Stimulated activated effector memory CD8-positive, alpha-beta T cell treated with anti-CD3 and anti-CD28 coated beads, Interleukin-12 subunit alpha, Interleukin-12 subunit beta, amount 100 ng/mL, for 72 hours (primary cell): ENCODE results near the gene DMRTB1.
"Not testable (repeated sequence)": the region's sequence is repeated elsewhere in the genome, so short reads cannot be mapped to it uniquely, and the experiment has no call there.

Source experiments
- ATAC-seq: fragments of 150-1000 bp; cut with Tn5 transposase; 2 replicates; pipeline ENCODE4 v1.10.0; 2021
- DNase-seq, 2 donors: peaks; one replicate each; pipeline ENCODE4 v3.0.0; 2021 to 2022; ENCODE audit warnings: low spot score in 2 of 2
- H3K27ac Mint-ChIP-seq: one replicate; pipeline ENCODE4 v1.8.0; 2022; ENCODE audit warnings: mild to moderate bottlenecking, mixed read lengths
- H3K36me3 Mint-ChIP-seq: one replicate; pipeline ENCODE4 v1.8.0; 2022; ENCODE audit warnings: mild to moderate bottlenecking, mixed read lengths
- H3K4me1 Mint-ChIP-seq: one replicate; pipeline ENCODE4 v1.8.0; 2022; ENCODE audit warnings: mixed read lengths
- H3K4me3 Mint-ChIP-seq: one replicate; pipeline ENCODE4 v1.8.0; 2022; ENCODE audit warnings: mild to moderate bottlenecking, mixed read lengths
- H3K9me3 Mint-ChIP-seq: one replicate; pipeline ENCODE4 v1.8.0; 2022; ENCODE audit warnings: mixed read lengths

The DMRTB1 gene

DNA sequence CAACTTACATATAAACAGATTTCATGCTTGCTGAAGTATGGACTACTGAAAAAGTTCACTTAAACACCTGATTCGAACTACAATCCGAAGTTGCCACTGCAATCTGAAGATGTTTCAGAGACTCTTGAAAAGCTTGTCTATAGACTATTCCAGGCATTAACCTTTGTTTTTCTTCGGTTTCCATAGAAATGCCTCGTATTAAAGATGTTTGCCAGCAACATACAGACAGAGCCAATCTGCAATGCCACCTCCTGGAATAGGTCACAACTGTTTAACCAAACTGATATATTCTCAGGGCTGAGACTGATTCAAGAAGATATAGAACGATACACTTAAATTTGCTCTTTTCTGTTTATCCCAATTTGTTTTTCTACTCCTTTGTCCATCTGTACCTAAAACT lies 28.9 kb upstream of the DMRTB1 start:
- Mint-ChIP-seq H3K4me3 (no peak overlapping the region), H3K36me3 (no peaks in the 10 kb centered on the region), H3K27ac (no peak overlapping the region), H3K9me3 (no peaks in the 10 kb centered on the region), H3K4me1 (peaks cover 14% of the 10 kb centered on the region)
- peak in 1 of 2 donors; percentile 6 for DNase-seq
- no peak for ATAC-seq

DNA sequence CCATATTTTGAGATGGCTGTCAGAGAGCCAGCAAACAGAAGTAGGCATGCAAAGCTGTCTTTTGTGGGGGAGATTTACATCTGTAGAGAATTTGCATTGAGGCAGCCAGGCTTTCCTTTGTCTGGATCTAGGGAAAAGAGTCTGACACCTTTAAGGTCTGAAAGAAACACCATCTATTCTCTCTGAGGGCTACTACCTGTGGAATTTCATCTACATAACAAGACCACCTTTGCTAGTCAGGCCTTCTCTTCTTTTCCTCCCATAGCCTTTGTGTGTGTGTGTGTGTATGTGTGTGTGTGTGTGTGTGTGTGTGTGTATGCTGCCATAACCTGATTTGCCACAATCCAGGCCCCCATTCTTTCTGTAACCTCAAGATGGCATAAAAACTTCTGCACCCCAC lies 28.4 kb upstream of the DMRTB1 start:
- Mint-ChIP-seq H3K4me1 (peaks cover 14% of the 10 kb centered on the region), H3K9me3 (no peaks in the 10 kb centered on the region), H3K36me3 (no peaks in the 10 kb centered on the region), H3K4me3 (no peak overlapping the region), H3K27ac (no peak overlapping the region)
- DNase-seq (peak in 1 of 2 donors; percentile 17), ATAC-seq (no peak)

DNA sequence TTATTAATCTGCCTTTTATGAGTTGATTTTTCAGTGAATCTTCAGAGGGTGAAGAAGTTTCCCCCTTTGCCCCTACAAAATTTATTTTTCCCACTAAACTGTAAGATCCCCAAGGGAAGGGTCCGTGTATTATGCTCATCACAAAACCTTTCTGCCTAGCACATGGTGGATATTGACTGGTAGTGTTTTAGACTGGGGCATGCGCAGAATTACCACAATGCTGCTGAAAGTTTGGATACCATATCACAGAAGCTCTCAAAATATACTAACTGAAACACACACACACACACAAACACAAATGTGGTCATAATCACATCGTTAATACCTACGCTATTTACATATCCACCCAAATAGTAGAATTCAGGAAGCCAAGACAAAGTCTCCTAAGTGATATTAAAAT lies 28.0 kb upstream of the DMRTB1 start:
- no peak overlapping the region for H3K27ac Mint-ChIP-seq
- no peaks in the 10 kb centered on the region for H3K9me3 Mint-ChIP-seq
- peaks cover 14% of the 10 kb centered on the region for H3K4me1 Mint-ChIP-seq
- H3K4me3 Mint-ChIP-seq = no peak overlapping the region
- DNase-seq (peak in 1 of 2 donors; percentile 18), ATAC-seq (no peak)
- H3K36me3 Mint-ChIP-seq = no peaks in the 10 kb centered on the region

DNA sequence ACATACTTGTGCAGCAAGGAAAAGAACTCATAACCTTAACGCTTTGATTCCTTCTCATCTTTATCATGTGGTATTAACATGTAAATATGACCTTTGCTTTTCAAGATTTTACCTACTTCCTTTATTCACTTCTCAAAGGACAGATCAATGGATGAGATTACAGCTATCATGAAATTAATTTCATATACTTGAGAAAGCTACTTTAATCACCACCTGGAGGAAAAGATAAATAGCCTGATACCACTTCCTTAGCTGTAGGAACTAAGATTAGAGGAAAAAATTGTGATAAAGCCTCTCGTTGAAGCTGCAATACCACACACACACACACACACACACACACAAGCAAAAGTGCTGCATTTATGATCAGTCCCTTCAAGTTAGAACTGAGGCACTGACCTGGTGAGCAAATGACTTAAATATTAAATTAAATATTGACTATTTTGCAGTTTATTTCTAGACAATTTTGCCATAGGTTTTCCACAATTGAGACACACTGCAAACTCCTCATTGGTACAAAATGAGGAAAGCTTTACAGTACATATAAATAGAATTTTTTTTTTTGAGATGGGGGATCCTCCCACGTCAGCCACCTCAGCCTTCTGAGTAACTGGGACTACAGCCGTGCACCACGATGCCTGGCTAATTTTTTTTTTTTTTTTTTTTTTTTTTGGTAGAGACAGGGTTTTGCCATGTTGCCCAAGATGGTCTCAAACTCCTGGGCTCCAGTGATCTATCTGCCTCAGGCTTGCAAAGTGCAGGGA lies 27.2 kb upstream of the DMRTB1 start:
- H3K4me3 Mint-ChIP-seq = no peak overlapping the region

DNA sequence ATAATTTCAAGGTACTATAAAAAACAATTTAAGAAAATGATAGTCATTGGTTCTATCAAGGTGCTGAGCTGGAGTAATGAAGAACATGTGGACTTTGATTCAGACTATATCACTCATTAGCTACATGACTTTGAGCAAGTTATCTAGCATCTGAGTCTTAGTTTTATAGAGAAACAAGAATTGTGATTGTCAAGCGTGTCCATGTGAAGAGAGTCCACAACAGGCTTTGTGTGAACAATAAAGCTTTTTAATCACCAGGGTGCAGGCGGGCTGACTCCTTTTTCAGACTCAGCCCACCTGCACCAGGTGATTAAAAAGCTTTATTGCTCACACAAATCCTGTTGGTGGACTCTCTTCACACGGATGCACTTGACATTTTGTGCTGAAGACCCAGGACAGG lies 26.6 kb upstream of the DMRTB1 start:
- DNase-seq = peak in 1 of 2 donors; percentile 34
- no peak for ATAC-seq
- no peak overlapping the region for H3K27ac Mint-ChIP-seq
- no peak overlapping the region for H3K4me3 Mint-ChIP-seq
- no peaks in the 10 kb centered on the region for H3K9me3 Mint-ChIP-seq
- H3K36me3 Mint-ChIP-seq = no peaks in the 10 kb centered on the region
- peaks cover 8% of the 10 kb centered on the region for H3K4me1 Mint-ChIP-seq

More for the DNA sequence above, 27.2 kb upstream of the DMRTB1 start:
- Mint-ChIP-seq H3K9me3 (no peaks in the 10 kb centered on the region), H3K27ac (no peak overlapping the region), H3K4me1 (peaks cover 14% of the 10 kb centered on the region), H3K36me3 (no peaks in the 10 kb centered on the region)
- no peak for ATAC-seq
- no peak for DNase-seq

DNA sequence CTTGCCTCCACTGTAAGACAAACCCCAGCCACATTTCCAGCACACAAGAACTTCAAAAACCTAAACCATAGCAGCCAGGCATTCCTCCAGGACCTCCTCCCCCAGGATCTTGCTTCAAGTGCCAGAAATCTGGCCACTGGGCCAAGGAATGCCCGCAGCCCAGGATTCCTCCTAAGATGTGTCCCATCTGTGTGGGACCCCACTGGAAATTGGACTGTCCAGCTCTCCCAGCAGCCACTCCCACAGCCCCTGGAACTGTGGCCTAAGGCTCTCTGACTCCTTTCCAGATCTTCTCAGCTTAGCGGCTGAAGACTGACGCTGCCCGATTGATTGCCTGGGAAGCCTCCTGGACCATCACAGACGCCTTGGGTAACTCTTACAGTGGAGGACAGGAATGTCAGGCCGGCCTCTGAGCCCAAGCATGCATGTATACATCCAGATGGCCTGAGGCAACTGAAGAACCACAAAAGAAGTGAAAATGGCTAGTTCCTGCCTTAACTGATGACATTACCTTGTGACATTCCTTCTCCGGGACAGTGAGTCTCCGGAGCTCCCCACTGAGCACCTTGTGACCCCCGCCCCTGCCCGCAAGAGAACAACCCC lies 24.7 kb upstream of the DMRTB1 start:
- peak in 1 of 2 donors; percentile 23 for DNase-seq
- H3K27ac Mint-ChIP-seq, H3K4me3 Mint-ChIP-seq, H3K4me1 Mint-ChIP-seq, H3K36me3 Mint-ChIP-seq, ATAC-seq, H3K9me3 Mint-ChIP-seq: not testable (repeated sequence)

DNA sequence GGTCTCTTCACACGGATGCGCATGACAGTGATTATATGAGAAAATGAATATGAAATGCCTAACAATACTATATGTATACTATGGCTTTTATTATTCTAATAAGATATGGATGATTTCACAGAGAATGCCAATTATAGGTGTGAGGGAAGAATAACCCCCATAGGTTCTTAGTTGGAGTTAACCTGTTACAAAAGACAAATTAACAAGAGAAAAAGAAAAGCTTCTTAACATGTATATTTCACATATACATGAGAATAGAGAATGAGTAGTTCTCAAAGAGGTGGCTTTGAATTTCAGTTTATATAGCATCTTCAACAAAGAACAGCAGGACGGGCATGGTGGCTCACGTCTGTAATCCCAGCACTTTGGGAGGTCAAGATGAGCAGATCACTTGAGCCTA lies 24.0 kb upstream of the DMRTB1 start:
- H3K9me3 Mint-ChIP-seq = no peaks in the 10 kb centered on the region
- DNase-seq = no peak
- no peak for ATAC-seq
- no peaks in the 10 kb centered on the region for H3K36me3 Mint-ChIP-seq
- H3K27ac Mint-ChIP-seq = no peak overlapping the region
- no peak overlapping the region for H3K4me3 Mint-ChIP-seq
- no peaks in the 10 kb centered on the region for H3K4me1 Mint-ChIP-seq

DNA sequence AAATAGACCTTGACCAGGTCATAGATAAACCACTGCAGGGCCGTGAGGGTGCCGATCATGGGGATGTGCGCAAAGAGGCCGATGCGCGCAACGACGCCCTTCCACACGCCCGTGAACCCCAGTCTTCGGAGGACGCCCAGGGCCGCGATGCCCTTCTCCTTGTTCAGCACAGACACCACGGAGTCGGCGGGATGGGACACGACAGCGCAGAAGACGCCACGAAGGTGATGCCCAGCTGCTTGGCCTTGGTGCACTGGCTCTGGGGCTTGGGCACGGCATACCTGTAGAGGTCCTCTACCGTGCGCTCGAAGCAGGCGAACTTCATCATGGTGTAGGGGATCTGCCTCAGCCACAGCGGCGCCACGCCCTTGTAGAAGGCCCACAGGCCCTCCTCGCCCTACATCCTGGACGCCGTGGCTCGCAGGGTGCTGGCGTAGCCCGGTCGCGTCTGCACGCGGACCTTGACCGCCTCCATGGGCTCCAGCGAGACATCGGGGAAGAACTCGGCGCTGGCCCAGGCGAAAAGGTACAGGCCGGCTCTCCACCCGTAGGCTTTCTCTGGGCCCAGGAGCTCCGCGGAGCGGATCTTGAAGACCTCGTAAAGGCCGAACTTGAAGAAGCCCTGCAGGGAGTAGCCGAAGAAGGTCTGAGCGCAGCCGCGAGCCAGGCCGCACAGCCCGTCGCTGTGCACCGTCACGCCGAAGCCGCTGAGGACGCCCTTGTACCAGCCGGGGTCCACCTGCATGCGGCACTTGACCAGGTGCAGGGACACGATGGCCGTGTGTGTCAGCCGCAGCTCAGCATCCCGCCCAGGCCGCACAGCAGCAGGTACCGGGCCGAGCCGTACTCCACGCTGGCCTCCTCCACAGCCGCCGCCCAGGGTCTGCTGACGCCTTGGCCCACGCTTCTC lies 20.5 kb upstream of the DMRTB1 start:
- Mint-ChIP-seq H3K9me3 (no peaks in the 10 kb centered on the region), H3K4me3 (no peak overlapping the region), H3K36me3 (no peaks in the 10 kb centered on the region), H3K4me1 (no peaks in the 10 kb centered on the region), H3K27ac (no peak overlapping the region)
- DNase-seq (peak in 1 of 2 donors; percentile 37), ATAC-seq (no peak)

DNA sequence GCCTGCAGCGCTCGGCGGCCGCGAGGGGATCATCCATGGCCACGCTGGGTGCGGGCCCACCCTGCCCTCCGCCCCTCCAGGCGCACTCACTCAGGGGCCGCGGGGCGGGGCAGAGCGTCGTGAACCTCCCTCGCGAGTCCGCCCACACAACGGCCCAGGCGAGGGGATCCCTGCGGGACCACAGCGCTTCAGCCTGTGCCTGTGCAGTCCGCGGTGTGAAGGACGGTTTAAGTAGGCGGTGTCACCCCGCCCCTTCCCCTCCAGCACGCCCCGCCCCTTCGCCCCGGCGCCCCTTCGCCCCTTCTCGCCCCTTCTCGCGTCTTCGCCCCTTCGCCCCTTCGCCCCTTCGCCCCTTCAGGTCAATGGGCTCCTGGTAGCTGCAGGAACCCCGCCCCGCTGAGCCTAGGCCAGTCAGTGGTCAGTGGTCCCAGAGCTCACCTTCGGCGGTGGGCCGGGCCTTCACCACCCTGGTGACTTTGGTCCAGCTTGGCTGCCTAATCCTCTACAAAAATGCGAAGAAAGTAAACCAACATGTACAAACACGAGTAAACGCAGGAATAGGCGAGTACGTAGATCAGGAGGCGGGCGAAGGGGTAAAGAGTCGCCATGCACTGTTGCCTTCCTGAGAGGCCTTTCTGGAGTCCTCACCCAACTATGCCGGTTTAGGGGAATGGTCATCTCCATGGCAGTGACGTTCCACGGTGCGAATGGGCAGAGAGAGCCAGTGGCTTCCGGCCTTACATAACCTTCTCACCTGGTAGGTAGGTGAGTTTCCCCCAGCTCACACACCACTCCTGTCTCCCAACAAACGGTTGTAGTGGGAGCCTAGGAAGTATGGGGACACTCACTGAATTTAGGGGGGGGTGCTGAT lies 19.6 kb upstream of the DMRTB1 start:
- ATAC-seq = no peak
- no peak overlapping the region for H3K27ac Mint-ChIP-seq

DNA sequence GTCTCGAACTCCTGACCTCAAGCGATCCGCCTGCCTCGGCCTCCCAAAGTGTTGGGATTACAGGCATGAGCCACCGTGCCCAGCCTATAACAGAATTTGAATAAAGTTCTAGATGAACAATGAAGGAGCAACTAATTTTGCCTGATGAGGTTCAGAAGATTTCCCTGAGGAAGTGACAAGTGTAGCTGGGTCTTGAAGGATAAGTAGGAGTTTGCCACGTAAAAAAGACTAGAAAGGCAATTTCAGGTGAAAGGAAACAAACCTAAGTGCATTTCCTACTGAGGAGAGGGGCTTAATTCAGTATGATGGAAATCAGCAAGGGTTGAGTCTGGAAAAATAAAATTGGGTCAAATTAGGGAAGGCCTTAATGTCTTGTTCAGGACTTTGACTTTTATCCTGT lies 18.6 kb upstream of the DMRTB1 start:
- H3K4me3 Mint-ChIP-seq = no peak overlapping the region
- no peaks in the 10 kb centered on the region for H3K4me1 Mint-ChIP-seq
- H3K27ac Mint-ChIP-seq = peak overlapping the region; percentile 9
- ATAC-seq (no peak), DNase-seq (no peak)
- H3K36me3 Mint-ChIP-seq = no peaks in the 10 kb centered on the region
- H3K9me3 Mint-ChIP-seq = no peaks in the 10 kb centered on the region

More for the DNA sequence above, 19.6 kb upstream of the DMRTB1 start:
- no peak for DNase-seq
- Mint-ChIP-seq H3K4me1 (no peaks in the 10 kb centered on the region), H3K36me3 (no peaks in the 10 kb centered on the region), H3K4me3 (no peak overlapping the region), H3K9me3 (no peaks in the 10 kb centered on the region)

DNA sequence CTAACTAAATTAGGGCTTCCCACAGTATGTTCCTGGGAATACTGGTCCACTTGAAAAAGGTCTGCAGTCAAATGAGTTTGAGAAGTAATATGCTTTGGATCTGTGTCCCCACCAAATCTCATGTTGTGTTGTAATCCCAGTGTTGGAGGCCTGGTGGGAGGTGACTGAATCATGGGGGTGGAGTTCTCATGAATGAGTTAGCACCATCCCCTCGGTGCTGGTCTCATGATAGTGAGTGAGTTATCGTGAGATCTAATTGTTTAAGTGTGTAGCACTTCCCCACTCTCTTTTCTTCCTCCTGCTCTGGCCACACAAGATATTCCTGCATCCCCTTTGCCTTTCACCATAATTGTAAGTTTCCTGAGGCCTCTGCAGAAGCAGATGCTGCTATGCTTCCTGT lies 16.9 kb upstream of the DMRTB1 start:
- Mint-ChIP-seq H3K27ac (no peak overlapping the region), H3K4me3 (no peak overlapping the region), H3K9me3 (no peaks in the 10 kb centered on the region), H3K36me3 (no peaks in the 10 kb centered on the region), H3K4me1 (no peaks in the 10 kb centered on the region)
- ATAC-seq = no peak
- no peak for DNase-seq

DNA sequence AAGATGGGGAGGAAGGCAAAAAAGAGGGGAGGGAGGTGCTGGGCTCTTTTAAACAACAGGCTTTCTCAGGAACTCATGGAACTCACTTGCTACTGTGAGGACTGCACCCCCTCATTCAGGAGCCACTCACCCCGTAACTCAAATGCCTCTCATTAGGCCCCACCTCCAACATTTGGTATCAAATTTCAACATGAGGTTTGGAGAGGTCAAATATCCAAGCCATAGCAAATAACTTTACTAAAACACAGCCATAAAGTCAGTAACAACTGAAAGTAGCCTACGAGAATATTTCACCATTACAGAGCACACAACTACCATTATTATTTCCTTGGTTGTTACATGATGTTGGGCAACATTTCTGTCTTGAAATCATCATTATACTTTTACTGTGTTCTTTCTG lies 13.1 kb upstream of the DMRTB1 start:
- no peak overlapping the region for H3K4me3 Mint-ChIP-seq
- ATAC-seq = no peak

DNA sequence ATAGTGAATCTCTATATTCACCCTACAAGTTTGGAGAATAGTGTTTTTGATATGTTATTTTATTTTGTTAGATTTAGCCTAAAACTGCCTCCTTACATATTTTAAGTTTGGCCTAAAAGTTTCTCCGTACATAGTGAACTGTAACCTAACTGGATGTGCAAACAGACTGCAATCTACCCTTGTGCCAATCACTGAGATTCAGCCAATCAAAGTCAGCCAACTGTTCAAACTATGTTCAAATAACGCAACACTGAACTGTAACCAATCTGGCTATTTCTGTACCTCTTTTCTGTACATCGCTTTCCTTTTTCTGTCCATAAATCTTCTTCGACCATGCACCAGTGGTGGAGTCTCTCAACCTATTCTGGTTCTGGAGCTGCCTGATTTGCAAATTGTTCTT lies 11.8 kb upstream of the DMRTB1 start:
- no peaks in the 10 kb centered on the region for H3K4me1 Mint-ChIP-seq
- H3K9me3 Mint-ChIP-seq = no peaks in the 10 kb centered on the region
- no peak for DNase-seq
- H3K27ac Mint-ChIP-seq = no peak overlapping the region
- no peaks in the 10 kb centered on the region for H3K36me3 Mint-ChIP-seq
- no peak overlapping the region for H3K4me3 Mint-ChIP-seq
- no peak for ATAC-seq

More for the DNA sequence above, 13.1 kb upstream of the DMRTB1 start:
- Mint-ChIP-seq H3K27ac (no peak overlapping the region), H3K36me3 (no peaks in the 10 kb centered on the region), H3K9me3 (no peaks in the 10 kb centered on the region), H3K4me1 (no peaks in the 10 kb centered on the region)
- no peak for DNase-seq

DNA sequence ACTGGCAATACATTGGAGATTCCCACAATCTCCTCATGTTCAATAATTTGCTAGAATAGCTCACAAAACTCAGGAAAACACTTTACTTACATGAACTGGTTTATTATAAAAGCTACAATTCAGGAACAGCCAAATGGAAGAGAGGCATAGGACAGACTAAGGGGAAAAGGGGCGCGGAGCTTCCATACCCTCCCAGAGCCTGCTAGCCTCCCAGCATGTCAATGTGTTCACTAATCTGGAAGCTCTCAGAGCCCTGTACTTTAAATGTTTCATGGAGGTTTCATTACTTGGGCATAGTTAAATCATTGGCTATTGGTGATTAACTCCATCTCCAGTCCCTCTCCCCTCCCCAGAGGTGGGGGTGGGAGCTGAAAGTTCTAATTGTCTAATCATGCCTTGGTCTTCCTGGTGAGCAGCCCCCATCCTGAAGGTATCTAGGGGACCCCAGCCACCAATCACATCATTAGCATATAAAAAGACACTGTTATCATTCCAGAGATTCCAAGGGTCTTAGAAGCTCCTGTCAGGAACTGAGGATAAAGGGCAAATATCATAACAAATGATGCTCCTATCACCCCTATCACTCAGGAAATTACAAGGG lies 10.9 kb upstream of the DMRTB1 start:
- Mint-ChIP-seq H3K9me3 (no peaks in the 10 kb centered on the region), H3K27ac (no peak overlapping the region), H3K4me3 (no peak overlapping the region)

More for the DNA sequence above, 10.9 kb upstream of the DMRTB1 start:
- ATAC-seq = no peak
- Mint-ChIP-seq H3K36me3 (no peaks in the 10 kb centered on the region), H3K4me1 (no peaks in the 10 kb centered on the region)
- no peak for DNase-seq
